Colonic mucosa (tissue), 4 donors: ENCODE data around the gene ATP4A. TPM values are rescaled to one million over a fixed set of nuclear protein-coding genes. Genes with fewer than 3 reads are reported as not detected.

ENCODE experiments used
- DNase-seq: peaks from one replicate; pipeline ENCODE4 v3.0.0-alpha.2; 2020
- H3K27ac ChIP-seq: fragments of 200-600 bp; one replicate; pipeline ENCODE4 v1.8.0; 2021
- H3K27me3 ChIP-seq: fragments of 200-600 bp; one replicate; pipeline ENCODE4 v1.8.0; 2021
- H3K36me3 ChIP-seq: fragments of 200-600 bp; one replicate; pipeline ENCODE4 v1.8.0; 2021
- H3K4me1 ChIP-seq: fragments of 200-600 bp; one replicate; pipeline ENCODE4 v1.8.0; 2021; ENCODE audit warnings: mild to moderate bottlenecking
- H3K4me3 ChIP-seq: fragments of 200-600 bp; one replicate; pipeline ENCODE4 v1.8.0; 2021
- H3K9ac ChIP-seq, 2 donors: one replicate each; pipeline ENCODE4 v1.7.0; 2013; ENCODE audit warnings: control low read depth in 2 of 2, low read depth in 2 of 2, low read length in 2 of 2
- H3K9me3 ChIP-seq: fragments of 200-600 bp; one replicate; pipeline ENCODE4 v1.8.0; 2021
- intact Hi-C: fragments of 100-400 bp; cut with DNase I; formaldehyde crosslinking; loops from one replicate; pipeline ENCODE4 v1.14.1; 2022
- total RNA-seq, 2 donors: library from RNA; stranded (reverse); fragmentation: NEBNext Ultra II Directional in 1 of 2; extraction: Animal tissue kit (Norgen Biotek cat#: 25700) in 1 of 2; gene quantifications; one replicate each; pipeline ENCODE4 v1.2.1, GENCODE V29; 2021
- TF ChIP-seq, protein P1 (sequence below): fragments of 200-600 bp; IDR thresholded peaks from one replicate; pipeline ENCODE4 v1.8.0; 2022; ENCODE audit warnings: antibody characterized with exemption, mild to moderate bottlenecking
- donor health status: healthy.
- donor health status: DM: no; HTN: no; CAD: no.
- donor health status: DM: no; HTN: no; CAD: no.

The ATP4A gene
- total RNA-seq, 2 donors from 2014 or later, result not detected

DNA sequence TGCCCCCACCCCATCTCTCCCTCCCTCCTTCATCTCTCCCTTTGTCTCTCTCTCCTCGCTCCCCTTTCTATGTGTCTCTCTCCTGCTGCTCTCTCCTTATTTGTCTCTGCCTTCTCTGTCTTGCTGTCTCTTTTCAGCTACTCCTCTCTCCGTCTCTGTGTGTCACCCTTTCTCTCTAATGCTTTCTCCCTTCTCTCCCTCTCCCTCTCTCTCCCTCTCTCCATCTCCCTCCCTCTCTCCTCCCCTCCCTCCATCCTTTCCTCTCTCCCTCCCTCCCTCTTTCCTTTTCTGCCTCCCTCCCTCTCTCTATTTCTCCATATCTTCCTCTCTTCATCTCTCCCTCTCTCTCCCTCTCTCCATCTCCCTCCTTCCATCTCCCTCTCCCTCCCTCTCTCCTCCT, 682 bp downstream of the ATP4A start:
- Histone ChIP-seq H3K27me3 (peaks cover 13% of the 10 kb centered on the region), H3K9ac (no peak overlapping the region), H3K36me3 (no peaks in the 10 kb centered on the region), H3K27ac (no peak overlapping the region), H3K4me1 (peaks cover 3% of the 10 kb centered on the region), H3K4me3 (no peak overlapping the region), H3K9me3 (no peaks in the 10 kb centered on the region)
- intact Hi-C loops, result no loop called here
- TF ChIP-seq, protein P1, sequence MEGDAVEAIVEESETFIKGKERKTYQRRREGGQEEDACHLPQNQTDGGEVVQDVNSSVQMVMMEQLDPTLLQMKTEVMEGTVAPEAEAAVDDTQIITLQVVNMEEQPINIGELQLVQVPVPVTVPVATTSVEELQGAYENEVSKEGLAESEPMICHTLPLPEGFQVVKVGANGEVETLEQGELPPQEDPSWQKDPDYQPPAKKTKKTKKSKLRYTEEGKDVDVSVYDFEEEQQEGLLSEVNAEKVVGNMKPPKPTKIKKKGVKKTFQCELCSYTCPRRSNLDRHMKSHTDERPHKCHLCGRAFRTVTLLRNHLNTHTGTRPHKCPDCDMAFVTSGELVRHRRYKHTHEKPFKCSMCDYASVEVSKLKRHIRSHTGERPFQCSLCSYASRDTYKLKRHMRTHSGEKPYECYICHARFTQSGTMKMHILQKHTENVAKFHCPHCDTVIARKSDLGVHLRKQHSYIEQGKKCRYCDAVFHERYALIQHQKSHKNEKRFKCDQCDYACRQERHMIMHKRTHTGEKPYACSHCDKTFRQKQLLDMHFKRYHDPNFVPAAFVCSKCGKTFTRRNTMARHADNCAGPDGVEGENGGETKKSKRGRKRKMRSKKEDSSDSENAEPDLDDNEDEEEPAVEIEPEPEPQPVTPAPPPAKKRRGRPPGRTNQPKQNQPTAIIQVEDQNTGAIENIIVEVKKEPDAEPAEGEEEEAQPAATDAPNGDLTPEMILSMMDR, result no peak
- DNase-seq, result no peak

GRCh38 chr19:35562336-35562735, 1.1 kb downstream of the ATP4A start:
- TF ChIP-seq, protein P1, result no peak
- no peak overlapping the region for H3K4me3 ChIP-seq
- H3K4me1 ChIP-seq, result peaks cover 3% of the 10 kb centered on the region
- no peak overlapping the region for H3K9ac ChIP-seq
- no peak overlapping the region for H3K27ac ChIP-seq
- H3K36me3 ChIP-seq, result no peaks in the 10 kb centered on the region
- intact Hi-C loops, result no loop called here
- no peaks in the 10 kb centered on the region for H3K9me3 ChIP-seq
- DNase-seq, result no peak
- H3K27me3 ChIP-seq, result peaks cover 13% of the 10 kb centered on the region

DNA sequence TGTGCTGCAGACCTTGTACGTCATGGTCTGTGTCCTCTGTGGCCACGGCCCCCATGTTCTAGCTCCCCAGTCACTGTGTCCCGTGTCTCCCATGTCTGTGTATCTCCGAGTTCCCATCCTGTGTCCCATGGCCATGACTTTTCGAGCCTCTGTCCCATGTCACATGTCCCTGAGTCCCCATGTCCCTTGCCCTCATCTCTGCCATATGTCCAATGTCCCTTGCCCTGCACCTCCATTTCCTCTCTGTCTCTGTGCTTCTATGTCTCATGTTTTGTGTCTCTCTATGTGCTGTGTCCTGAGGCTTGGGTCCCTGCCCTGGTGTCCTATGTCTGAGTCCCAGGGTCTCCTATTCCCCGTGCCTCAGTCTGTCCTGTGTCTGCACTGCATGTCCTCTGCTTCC, 2.0 kb downstream of the ATP4A start:
- intact Hi-C loops, result no loop called here
- peaks cover 13% of the 10 kb centered on the region for H3K27me3 ChIP-seq
- no peak overlapping the region for H3K27ac ChIP-seq
- TF ChIP-seq, protein P1, result no peak
- H3K4me3 ChIP-seq, result no peak overlapping the region
- H3K9ac ChIP-seq, result no peak overlapping the region
- no peaks in the 10 kb centered on the region for H3K9me3 ChIP-seq
- no peak for DNase-seq
- peaks cover 3% of the 10 kb centered on the region for H3K4me1 ChIP-seq
- no peaks in the 10 kb centered on the region for H3K36me3 ChIP-seq

DNA sequence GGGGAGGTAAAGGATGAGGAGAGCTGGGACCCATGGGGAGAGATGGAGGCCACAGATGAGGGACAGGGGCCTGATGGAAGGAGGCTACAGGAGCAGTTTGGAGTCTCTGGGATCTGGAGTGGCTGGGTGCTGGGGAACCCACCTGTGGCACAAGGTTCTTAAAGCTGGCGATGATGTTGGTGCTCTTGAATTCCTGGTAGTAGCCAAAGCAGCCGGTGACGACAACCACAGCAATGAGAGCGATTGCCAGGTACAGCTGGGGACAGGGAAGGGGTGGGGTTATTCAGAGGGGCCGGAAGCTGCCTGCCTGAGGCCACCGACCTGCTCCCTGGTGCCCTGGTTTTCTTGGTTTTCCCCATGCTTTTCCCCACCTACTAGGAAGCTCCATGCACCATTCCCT, 2.8 kb downstream of the ATP4A start:
- TF ChIP-seq, protein P1, result no peak
- DNase-seq, result no peak
- Histone ChIP-seq H3K27me3 (peaks cover 13% of the 10 kb centered on the region), H3K4me3 (no peak overlapping the region), H3K9me3 (no peaks in the 10 kb centered on the region), H3K4me1 (peaks cover 3% of the 10 kb centered on the region), H3K36me3 (no peaks in the 10 kb centered on the region), H3K9ac (no peak overlapping the region), H3K27ac (no peak overlapping the region)
- intact Hi-C loops, result no loop called here

DNA sequence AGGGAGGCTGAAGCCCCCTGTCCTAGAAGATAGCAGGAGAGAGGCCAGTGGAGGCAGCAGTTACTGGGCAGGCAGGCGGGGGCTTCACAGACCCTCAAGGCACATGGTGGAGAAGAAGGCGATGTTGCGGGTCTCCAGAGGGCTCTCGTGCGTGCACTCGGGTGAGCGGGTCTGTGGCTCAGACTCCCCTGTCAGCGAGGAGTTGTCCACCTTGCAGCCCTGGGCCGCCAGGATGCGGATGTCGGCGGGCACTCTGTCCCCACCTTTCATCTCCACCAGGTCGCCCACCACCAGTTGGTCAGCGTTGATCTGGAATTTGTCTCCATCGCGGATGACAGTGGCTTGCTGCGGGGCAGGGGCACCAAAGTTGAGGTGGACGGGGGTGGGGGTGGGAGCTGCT, 3.2 kb downstream of the ATP4A start:
- H3K4me1 ChIP-seq, result peaks cover 3% of the 10 kb centered on the region
- no peaks in the 10 kb centered on the region for H3K9me3 ChIP-seq
- no peak overlapping the region for H3K4me3 ChIP-seq
- no peak for DNase-seq
- TF ChIP-seq, protein P1, result no peak
- H3K36me3 ChIP-seq, result no peaks in the 10 kb centered on the region
- peaks cover 13% of the 10 kb centered on the region for H3K27me3 ChIP-seq
- H3K9ac ChIP-seq, result no peak overlapping the region
- no peak overlapping the region for H3K27ac ChIP-seq
- intact Hi-C loops, result no loop called here

- Histone ChIP-seq H3K9ac (no peak overlapping the region), H3K4me1 (peaks cover 3% of the 10 kb centered on the region), H3K27ac (no peak overlapping the region), H3K36me3 (no peaks in the 10 kb centered on the region), H3K4me3 (no peak overlapping the region), H3K27me3 (peaks cover 13% of the 10 kb centered on the region), H3K9me3 (no peaks in the 10 kb centered on the region)
- intact Hi-C loops, result no loop called here
- DNase-seq, result no peak
- TF ChIP-seq, protein P1, result no peak
Observed at GRCh38 chr19:35559781-35560180, 3.7 kb downstream of the ATP4A start.
